Dermis microvascular lymphatic vessel endothelial cell (primary cell): ENCODE measurements around the gene OR6C2. TPM values are rescaled to one million over a fixed set of nuclear protein-coding genes. Genes with fewer than 3 reads are reported as not detected.
"Not testable (repeated sequence)": the region's sequence is repeated elsewhere in the genome, so short reads cannot be mapped to it uniquely, and the experiment has no call there.

Experiments used
- DNase-seq, 2 donors: peaks; one replicate each; pipeline versions ENCODE4 v3.0.0 to v3.0.0-alpha.2; 2010; ENCODE audit warnings: low read depth in 2 of 2
- total RNA-seq: library from RNA; depleted of rRNA; stranded (reverse); fragments of >200 nt; gene quantifications from 2 replicates; pipeline ENCODE4 v1.2.1, GENCODE V29; 2014

The OR6C2 gene
- total RNA-seq, 1 donor from 2014 or later = not detected

- no peak for DNase-seq
Measured at GRCh38 chr12:55472264-55472663, 28.4 kb downstream of the OR6C2 start.

GRCh38 chr12:55479136-55479535 is 35.3 kb downstream of the OR6C2 start:
- not testable (repeated sequence) for DNase-seq

DNA sequence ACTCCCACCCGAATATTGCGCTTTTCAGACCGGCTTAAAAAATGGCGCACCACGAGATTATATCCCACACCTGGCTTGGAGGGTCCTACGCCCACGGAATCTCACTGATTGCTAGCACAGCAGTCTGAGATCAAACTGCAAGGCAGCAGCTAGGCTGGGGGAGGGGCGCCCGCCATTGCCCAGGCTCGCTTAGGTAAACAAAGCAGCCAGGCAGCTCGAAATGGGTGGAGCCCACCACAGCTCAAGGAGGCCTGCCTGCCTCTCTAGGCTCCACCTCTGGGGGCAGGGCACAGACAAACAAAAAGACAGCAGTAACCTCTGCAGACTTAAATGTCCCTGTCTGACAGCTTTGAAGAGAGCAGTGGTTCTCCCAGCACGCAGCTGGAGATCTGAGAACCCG is 40.4 kb downstream of the OR6C2 start:
- DNase-seq = not testable (repeated sequence)

DNA sequence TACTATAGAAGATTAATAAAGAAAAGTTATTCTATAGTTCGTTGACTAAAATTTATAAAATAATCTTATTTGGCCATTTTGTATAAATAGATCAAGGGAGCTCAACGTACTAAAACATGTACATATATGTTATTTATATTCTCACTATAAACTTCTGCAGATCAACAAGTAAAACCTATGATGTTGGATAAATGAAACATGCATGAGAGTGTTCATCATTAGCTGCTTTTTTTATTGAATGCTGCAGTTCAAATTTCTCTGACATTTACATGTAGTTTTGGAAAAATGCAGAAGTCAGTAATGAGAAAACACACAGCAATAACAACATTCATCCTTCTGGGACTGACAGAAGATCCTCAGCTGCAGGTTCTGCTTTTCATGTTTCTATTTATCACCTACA is 48.2 kb downstream of the OR6C2 start, which contains the start of gene OR6C68:
OR6C68 (plus strand) TSS at position 301 of the 400 bp plus-strand sequence; CDS start at position 301, 0 bp downstream.
- no peak for DNase-seq

GRCh38 chr12:55495490-55495889 is 51.6 kb downstream of the OR6C2 start:
- DNase-seq = no peak

- no peak for DNase-seq
Measured at GRCh38 chr12:55499231-55499630, 55.4 kb downstream of the OR6C2 start.

GRCh38 chr12:55499810-55500252 is 56.0 kb downstream of the OR6C2 start:
- no peak for DNase-seq

DNA sequence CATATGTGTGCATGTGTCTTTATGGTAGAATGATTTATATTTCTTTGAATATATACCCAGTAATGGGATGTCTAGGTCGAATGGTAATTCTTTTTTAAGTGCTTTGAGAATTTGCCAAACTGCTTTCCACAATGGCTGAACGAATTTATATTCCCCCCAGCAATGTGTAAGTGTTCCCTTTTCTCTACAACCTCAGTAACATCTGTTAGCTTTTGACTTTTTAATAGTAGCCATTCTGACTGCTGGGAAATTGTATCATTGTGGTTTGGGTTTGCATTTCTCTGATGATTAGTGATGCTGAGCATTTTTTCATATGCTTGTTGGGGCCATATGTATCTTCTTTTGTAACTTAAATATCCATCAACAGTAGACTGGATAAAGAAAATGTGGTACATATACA is 57.7 kb downstream of the OR6C2 start:
- DNase-seq = no peak

Other genes with a start within 250 kb of the OR6C2 start
- not detected in 2 replicates for gene OR10A7, start 223.1 kb upstream of the OR6C2 start, total RNA-seq
- not detected in 2 replicates for gene OR6C74, start 199.5 kb upstream of the OR6C2 start, total RNA-seq
- gene OR6C6, start 147.5 kb upstream of the OR6C2 start, total RNA-seq = not detected in 2 replicates
- gene OR6C1, start 129.7 kb upstream of the OR6C2 start, total RNA-seq = not detected in 2 replicates
- gene OR6C3, start 113.3 kb upstream of the OR6C2 start, total RNA-seq = not detected in 2 replicates
- gene OR6C75, start 81.1 kb upstream of the OR6C2 start, total RNA-seq = not detected in 2 replicates
- not detected in 2 replicates for gene OR6C65, start 43.5 kb upstream of the OR6C2 start, total RNA-seq
- not detected in 2 replicates for gene OR6C76, start 17.8 kb upstream of the OR6C2 start, total RNA-seq
- gene OR6C70, start 26.1 kb downstream of the OR6C2 start, total RNA-seq = not detected in 2 replicates
- gene OR6C68, start 48.3 kb downstream of the OR6C2 start, total RNA-seq = not detected in 2 replicates
- not detected in 2 replicates for gene OR6C4, start 105.5 kb downstream of the OR6C2 start, total RNA-seq
- gene OR2AP1, start 128.4 kb downstream of the OR6C2 start, total RNA-seq = not detected in 2 replicates
- gene OR10P1, start 192.8 kb downstream of the OR6C2 start, total RNA-seq = not detected in 2 replicates